GM12873 (cell line): ENCODE measurements around the gene COA7.

Source experiments
- TF ChIP-seq, protein P1 (sequence below): IDR thresholded peaks from 2 replicates; pipeline ENCODE4 v1.5.1; 2012; ENCODE audit warnings: low read depth, mild to moderate bottlenecking, moderate library complexity, low read length, control low read depth; ENCODE audit not compliant: insufficient read depth; ENCODE audit errors: missing control alignments

COA7 gene

DNA sequence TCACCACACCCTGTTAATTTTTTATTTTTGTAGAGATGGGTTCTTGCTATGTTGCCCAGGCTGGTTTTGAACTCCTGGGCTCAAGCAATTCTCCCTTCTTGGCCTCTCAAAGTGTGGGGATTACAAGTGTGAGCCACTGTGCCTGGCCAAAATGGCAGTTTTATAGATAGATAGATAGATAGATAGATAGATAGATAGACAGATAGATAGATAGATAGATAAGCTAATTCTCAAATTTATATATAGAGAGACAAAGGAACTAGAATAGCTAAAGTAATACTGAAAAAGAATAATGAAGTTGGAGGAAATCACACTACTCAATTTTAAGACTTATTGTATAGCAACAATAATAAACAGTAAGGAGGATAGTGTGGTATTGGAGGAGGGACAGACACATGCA lies 44.1 kb downstream of the COA7 start:
- TF ChIP-seq, protein P1, sequence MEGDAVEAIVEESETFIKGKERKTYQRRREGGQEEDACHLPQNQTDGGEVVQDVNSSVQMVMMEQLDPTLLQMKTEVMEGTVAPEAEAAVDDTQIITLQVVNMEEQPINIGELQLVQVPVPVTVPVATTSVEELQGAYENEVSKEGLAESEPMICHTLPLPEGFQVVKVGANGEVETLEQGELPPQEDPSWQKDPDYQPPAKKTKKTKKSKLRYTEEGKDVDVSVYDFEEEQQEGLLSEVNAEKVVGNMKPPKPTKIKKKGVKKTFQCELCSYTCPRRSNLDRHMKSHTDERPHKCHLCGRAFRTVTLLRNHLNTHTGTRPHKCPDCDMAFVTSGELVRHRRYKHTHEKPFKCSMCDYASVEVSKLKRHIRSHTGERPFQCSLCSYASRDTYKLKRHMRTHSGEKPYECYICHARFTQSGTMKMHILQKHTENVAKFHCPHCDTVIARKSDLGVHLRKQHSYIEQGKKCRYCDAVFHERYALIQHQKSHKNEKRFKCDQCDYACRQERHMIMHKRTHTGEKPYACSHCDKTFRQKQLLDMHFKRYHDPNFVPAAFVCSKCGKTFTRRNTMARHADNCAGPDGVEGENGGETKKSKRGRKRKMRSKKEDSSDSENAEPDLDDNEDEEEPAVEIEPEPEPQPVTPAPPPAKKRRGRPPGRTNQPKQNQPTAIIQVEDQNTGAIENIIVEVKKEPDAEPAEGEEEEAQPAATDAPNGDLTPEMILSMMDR = no peak

DNA sequence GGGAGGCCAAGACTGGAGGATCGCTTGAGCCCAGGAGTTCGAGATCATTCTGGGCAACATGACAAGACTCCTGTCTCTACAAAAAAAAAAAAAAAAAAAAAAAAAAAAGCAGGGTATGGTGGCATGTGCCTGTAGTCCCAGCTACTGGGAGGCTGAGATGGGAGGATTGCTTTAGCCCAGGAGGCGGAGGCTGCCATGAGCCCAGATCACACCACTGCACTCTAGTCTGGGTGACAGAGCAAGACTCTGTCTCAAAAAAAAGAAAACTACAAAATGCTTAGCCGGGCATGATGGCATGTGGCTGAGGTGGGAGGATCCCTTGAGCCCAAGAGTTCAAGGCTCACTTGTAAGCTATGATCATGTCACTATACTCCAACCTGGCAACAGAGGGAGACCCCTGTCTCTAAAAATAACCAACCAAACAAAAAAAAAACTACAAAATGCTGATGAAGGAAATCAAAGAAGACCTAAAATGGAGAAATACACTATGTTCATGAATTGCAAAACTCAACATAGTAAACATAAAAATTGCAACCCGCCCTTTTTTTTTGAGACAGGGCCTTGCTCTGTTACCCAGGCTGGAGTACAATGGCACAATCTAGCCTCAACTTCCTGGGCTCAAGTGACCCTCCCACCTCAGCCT lies 44.8 kb downstream of the COA7 start:
- TF ChIP-seq, protein P1 = no peak

DNA sequence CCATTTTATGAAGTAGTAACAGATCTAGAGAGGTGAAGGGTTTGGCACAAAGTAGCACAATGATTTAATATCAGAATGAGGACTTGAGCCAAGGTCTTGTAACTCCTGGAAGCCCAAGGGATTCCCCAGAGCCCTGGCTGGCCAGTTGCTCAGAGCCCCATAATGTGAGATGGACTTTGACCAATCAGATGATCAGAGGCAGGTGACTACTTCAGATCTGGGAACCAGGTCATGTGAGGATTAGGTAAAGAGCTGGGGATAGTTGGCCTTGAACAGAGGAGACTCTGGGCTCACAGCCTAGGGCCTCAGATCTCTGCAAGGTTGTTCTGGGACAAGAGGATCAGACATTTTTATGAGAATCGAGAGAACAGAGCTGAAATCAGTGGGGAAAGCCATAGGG lies 46.2 kb downstream of the COA7 start:
- TF ChIP-seq, protein P1 = no peak

DNA sequence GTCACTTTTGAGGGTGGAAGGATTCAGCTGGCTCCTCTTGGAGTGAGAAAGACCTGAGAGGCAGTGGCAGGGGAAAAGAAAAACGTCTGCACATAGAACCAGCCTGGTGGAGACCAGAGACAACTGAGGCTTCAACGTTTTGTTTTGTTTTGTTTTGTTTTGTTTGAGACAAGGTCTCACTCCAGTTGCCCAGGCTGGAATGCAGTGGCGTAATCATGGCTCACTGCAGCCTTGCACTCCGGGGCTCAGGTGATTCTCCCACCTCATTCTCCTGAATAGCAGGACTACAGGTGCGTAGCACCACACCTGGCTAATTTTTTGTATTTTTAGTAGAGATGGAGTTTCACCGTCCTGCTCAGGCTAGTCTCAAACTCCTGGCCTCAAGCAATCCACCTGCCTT lies 52.9 kb downstream of the COA7 start:
- TF ChIP-seq, protein P1 = no peak

DNA sequence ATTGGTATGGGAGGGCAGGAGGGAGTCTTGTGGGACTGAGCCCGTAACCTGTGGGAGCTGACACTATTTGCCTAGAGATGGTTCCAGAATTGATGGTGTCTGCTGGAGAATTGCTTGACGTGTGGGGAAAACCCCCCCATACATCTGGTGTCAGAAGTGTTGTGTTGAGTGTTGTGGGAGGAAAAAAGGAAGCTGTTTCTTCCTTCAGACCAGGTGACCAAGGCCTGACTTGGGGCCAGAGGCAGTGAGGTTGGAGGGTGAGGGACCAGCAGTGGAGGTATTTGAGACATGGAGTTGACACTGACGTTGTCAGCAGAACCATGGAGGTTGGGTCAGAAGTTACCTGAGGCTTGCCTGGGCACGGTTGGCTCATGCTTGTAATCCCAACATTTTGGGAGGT lies 56.8 kb downstream of the COA7 start:
- TF ChIP-seq, protein P1 = no peak

DNA sequence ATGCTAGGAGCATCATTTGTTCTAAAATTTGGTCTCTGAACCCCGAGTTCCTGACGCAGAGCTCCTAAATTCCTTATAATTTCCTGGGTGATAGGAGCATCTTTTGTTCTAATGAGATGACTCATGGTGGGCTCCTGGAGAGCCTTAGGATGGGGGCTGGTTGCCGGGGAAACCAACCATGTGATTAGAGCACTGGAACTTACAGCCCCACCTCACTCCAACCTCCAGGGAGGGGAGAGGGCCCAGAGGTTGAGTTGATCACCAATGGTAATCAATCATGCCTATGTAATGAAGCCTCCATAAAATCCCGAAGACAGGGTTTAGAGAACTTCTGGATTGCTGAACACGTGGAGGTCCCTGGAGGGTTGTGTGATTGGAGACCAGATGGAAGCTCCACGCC lies 57.5 kb downstream of the COA7 start:
- TF ChIP-seq, protein P1 = no peak

DNA sequence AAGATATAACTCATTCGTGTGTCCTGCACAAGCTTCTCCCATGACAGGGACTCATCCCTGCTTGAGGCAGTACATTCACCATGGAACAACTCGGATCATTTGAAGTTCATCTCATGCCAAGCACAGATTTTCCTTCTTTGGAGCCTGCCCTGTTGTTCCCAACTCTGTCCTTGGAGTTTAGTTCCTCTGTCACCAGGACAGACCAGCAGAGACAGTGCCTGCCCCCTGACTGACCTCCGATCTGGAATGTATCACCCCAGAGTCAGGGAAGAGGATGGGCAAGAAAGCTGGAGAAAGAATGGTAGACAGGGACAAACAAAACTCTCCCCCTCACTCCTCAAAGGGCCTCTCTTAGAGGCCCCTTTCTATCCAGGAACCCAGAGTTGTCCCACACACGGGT lies 60.2 kb downstream of the COA7 start:
- TF ChIP-seq, protein P1 = no peak
